B cell (primary cell): ENCODE measurements around the gene ALDOB. TPM values are rescaled to one million over a fixed set of nuclear protein-coding genes. Genes with fewer than 3 reads are reported as not detected.
A peak's percentile ranks its signal among the peaks of the same experiment; 100 is the strongest.

Source experiments
- ATAC-seq: fragments of 200-7000 bp; cut with Tn5 transposase; one replicate; pipeline ENCODE4 v1.10.0; 2021; ENCODE audit warnings: low read depth, mild to moderate bottlenecking, moderate number of reproducible peaks, moderate library complexity
- CTCF ChIA-PET: fragments of 350-600 bp; sonication (Branson Sonifier 250); formaldehyde crosslinking; loops from one replicate; lab custom pipeline; 2021; ENCODE audit warnings: antibody characterized with exemption, inconsistent platforms; lab: Charles Lee
- POLR2A ChIA-PET: fragments of 350-600 bp; sonication (Branson Sonifier 250); formaldehyde crosslinking; loops from one replicate; lab custom pipeline; 2021; ENCODE audit warnings: antibody characterized with exemption; lab: Charles Lee
- DNase-seq: peaks from one replicate; pipeline ENCODE4 v3.0.0; 2013
- H2AFZ ChIP-seq: 2 replicates; pipeline ENCODE4 v1.6.1; 2012; ENCODE audit warnings: mild to moderate bottlenecking, low read depth, low read length; ENCODE audit not compliant: insufficient read depth, poor library complexity, severe bottlenecking
- H3K27ac ChIP-seq, 2 donors: 1 replicate in 1 of 2; 2 replicates in 1 of 2; pipeline ENCODE4 v1.5.1; 2012 to 2013; ENCODE audit warnings: low read length in 2 of 2, mild to moderate bottlenecking in 2 of 2, moderate library complexity in 1 of 2
- H3K27me3 ChIP-seq, 4 experiments: fragments of 200-600 bp in 1 of 4; sonication (generic) in 1 of 4; replicated peaks in 1 of 4; 1 replicate in 2 of 4; 2 replicates in 2 of 4; pipeline versions ENCODE4 v1.6.1 to v1.7.0; 2013 to 2016; ENCODE audit warnings: low read length in 3 of 4, mild to moderate bottlenecking in 2 of 4, mixed read lengths in 1 of 4, moderate library complexity in 1 of 4; ENCODE audit not compliant: insufficient read depth in 4 of 4, control insufficient read depth in 3 of 4; ENCODE audit errors: control extremely low read depth in 1 of 4
- H3K36me3 ChIP-seq, 2 experiments: replicated peaks in 1 of 2; 1 replicate in 1 of 2; 2 replicates in 1 of 2; pipeline versions ENCODE4 v1.6.1 to v1.7.1; 2013; ENCODE audit warnings: low read length in 1 of 2; ENCODE audit not compliant: insufficient read depth in 2 of 2, control insufficient read depth in 1 of 2; ENCODE audit errors: control extremely low read depth in 1 of 2, extremely low read depth in 1 of 2
- H3K4me1 ChIP-seq, 2 donors: fragments of 200-600 bp in 1 of 2; sonication (generic) in 1 of 2; 1 replicate in 1 of 2; 2 replicates in 1 of 2; pipeline versions ENCODE4 v1.5.1 to v1.6.1; 2013 to 2017; ENCODE audit warnings: low read length in 2 of 2; ENCODE audit not compliant: control insufficient read depth in 2 of 2, insufficient read depth in 2 of 2
- H3K4me2 ChIP-seq: replicated peaks from 2 replicates; pipeline ENCODE3; 2012; ENCODE audit warnings: mild to moderate bottlenecking, low read depth, low read length; ENCODE audit not compliant: poor library complexity, severe bottlenecking
- H3K4me3 ChIP-seq, 5 experiments: fragments of 200-600 bp in 1 of 5; sonication (generic) in 1 of 5; 1 replicate in 3 of 5; 2 replicates in 2 of 5; pipeline versions ENCODE4 v1.5.1 to v1.7.0; 2011 to 2016; ENCODE audit warnings: low read length in 4 of 5, mild to moderate bottlenecking in 4 of 5, low read depth in 2 of 5, control low read depth in 1 of 5, moderate library complexity in 1 of 5; ENCODE audit not compliant: insufficient read depth in 1 of 5; ENCODE audit errors: control extremely low read depth in 1 of 5, extremely low read depth in 1 of 5
- H3K79me2 ChIP-seq: fragments of 200-600 bp; sonication (generic); one replicate; pipeline ENCODE4 v1.6.0; 2016; ENCODE audit warnings: low read length; ENCODE audit not compliant: control insufficient read depth, insufficient read depth
- H3K9ac ChIP-seq: fragments of 200-600 bp; sonication (generic); 2 replicates; pipeline ENCODE4 v1.6.1; 2017; ENCODE audit warnings: mild to moderate bottlenecking, low read length, moderate library complexity
- H3K9me3 ChIP-seq, 3 donors: one replicate each; pipeline versions ENCODE4 v1.6.1 to v1.7.1; 2013; ENCODE audit warnings: low read length in 2 of 3; ENCODE audit not compliant: control insufficient read depth in 2 of 3, insufficient read depth in 1 of 3; ENCODE audit errors: control extremely low read depth in 1 of 3
- H4K20me1 ChIP-seq: 2 replicates; pipeline ENCODE4 v1.6.0; 2012; ENCODE audit warnings: mild to moderate bottlenecking, low read length; ENCODE audit not compliant: insufficient read depth, control insufficient read depth, poor library complexity, severe bottlenecking
- H3K27ac Mint-ChIP-seq: one replicate; pipeline ENCODE4 v1.8.0; 2021; ENCODE audit warnings: mixed read lengths
- H3K27me3 Mint-ChIP-seq: one replicate; pipeline ENCODE4 v1.8.0; 2021; ENCODE audit warnings: mixed read lengths
- H3K4me1 Mint-ChIP-seq: one replicate; pipeline ENCODE4 v1.8.0; 2021; ENCODE audit warnings: mixed read lengths
- H3K4me3 Mint-ChIP-seq: one replicate; pipeline ENCODE4 v1.8.0; 2021; ENCODE audit warnings: mixed read lengths
- H3K9me3 Mint-ChIP-seq: one replicate; pipeline ENCODE4 v1.8.0; 2022; ENCODE audit warnings: mixed read lengths; ENCODE audit not compliant: insufficient read depth
- EZH2 ChIP-seq: IDR thresholded peaks from 2 replicates; pipeline ENCODE4 v1.6.1; 2012; ENCODE audit warnings: borderline replicate concordance, low read depth, mild to moderate bottlenecking, moderate library complexity, low read length; ENCODE audit not compliant: insufficient read depth, poor library complexity, severe bottlenecking
- WGBS: methylation state at CpG from one replicate; pipeline ENCODE4 v1.1.5; 2013; ENCODE audit warnings: missing lambda C conversion rate; ENCODE audit not compliant: insufficient coverage; 5-methylcytosine and 5-hydroxymethylcytosine counted together
- intact Hi-C: fragments of 100-400 bp; cut with micrococcal nuclease; formaldehyde crosslinking; loops from one replicate; pipeline ENCODE4 v1.10.0; 2022
- polyA plus RNA-seq: library from polyadenylated mRNA; depleted of rRNA; stranded (reverse); fragments of >200 nt; gene quantifications from 2 replicates; pipeline ENCODE4 v1.2.3, GENCODE V29; 2012
- total RNA-seq, 2 donors: library from RNA; stranded (reverse); fragments of 120-200 nt in 1 of 2; gene quantifications; 1 replicate in 1 of 2; 2 replicates in 1 of 2; pipeline versions ENCODE4 v1.2.3 to v1.2.4, GENCODE V29; 2013 to 2022
- TF ChIP-seq, protein P1 (sequence below): fragments of 200-600 bp; IDR thresholded peaks from one replicate; pipeline ENCODE4 v1.8.0; 2022; ENCODE audit warnings: antibody characterized with exemption, mild to moderate bottlenecking

The ALDOB gene
- total and polyA plus RNA-seq, 2 donors (not counting 1 experiment from before 2014, with no cell fraction given), result not detected

DNA sequence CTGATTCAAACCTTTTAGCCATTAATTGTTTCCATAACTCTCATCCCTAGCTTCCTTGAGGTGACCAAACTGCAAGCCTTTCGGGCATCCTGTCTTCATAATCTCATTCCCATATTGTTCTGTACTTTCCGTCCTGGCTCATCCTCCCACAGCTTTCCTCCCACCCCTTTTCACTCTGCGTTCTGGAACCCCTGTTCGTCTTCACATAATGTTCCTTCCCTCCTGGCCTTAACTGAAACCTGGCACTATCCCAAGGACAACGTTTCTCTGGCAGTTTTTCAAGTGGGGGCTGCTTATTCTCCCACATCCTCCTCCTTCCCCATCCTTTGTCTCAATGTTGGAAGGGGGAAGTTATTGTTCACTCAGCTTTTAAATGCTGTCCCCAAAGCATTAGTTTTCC lies 35.5 kb downstream of the ALDOB start:
- H3K4me2 ChIP-seq, result peak overlapping the region; percentile 89
- Mint-ChIP-seq H3K4me3 (peak overlapping the region; percentile 100), H3K4me1 (peaks cover 64% of the 10 kb centered on the region), H3K27me3 (no peaks in the 10 kb centered on the region), H3K27ac (peak overlapping the region; percentile 17), H3K9me3 (peaks cover 9% of the 10 kb centered on the region)
- H4K20me1 ChIP-seq, result no peaks in the 10 kb centered on the region
- TF ChIP-seq, protein P1, sequence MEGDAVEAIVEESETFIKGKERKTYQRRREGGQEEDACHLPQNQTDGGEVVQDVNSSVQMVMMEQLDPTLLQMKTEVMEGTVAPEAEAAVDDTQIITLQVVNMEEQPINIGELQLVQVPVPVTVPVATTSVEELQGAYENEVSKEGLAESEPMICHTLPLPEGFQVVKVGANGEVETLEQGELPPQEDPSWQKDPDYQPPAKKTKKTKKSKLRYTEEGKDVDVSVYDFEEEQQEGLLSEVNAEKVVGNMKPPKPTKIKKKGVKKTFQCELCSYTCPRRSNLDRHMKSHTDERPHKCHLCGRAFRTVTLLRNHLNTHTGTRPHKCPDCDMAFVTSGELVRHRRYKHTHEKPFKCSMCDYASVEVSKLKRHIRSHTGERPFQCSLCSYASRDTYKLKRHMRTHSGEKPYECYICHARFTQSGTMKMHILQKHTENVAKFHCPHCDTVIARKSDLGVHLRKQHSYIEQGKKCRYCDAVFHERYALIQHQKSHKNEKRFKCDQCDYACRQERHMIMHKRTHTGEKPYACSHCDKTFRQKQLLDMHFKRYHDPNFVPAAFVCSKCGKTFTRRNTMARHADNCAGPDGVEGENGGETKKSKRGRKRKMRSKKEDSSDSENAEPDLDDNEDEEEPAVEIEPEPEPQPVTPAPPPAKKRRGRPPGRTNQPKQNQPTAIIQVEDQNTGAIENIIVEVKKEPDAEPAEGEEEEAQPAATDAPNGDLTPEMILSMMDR, result no peak
- no peak for TF ChIP-seq EZH2
- H3K36me3 ChIP-seq, result peaks cover 9 to 48% of the 10 kb centered on the region in 2 experiments
- ChIA-PET POLR2A (no interaction called here), CTCF (interaction anchor here (0.9 kb wide), 1 partner anchor 130 kb away, joined by 4 read pairs; no protein-coding TSS in a partner anchor)
- H2AFZ ChIP-seq, result no peak overlapping the region
- no peaks in the 10 kb centered on the region for H3K27me3 ChIP-seq
- DNase-seq, result no peak
- ATAC-seq, result no peak
- H3K4me1 ChIP-seq, result peaks cover 20 to 21% of the 10 kb centered on the region in 2 donors
- intact Hi-C loops, result no loop called here
- no peak overlapping the region for H3K27ac ChIP-seq
- WGBS, result 75% methylated on average over 4 of the region's 5 CpGs
- H3K79me2 ChIP-seq, result peaks cover 73% of the 10 kb centered on the region
- peak overlapping the region in 1 of 5 experiments; percentile 96 for H3K4me3 ChIP-seq
- peaks cover 0 to 4% (median 0%) of the 10 kb centered on the region in 3 donors for H3K9me3 ChIP-seq
- peak overlapping the region; percentile 99 for H3K9ac ChIP-seq

DNA sequence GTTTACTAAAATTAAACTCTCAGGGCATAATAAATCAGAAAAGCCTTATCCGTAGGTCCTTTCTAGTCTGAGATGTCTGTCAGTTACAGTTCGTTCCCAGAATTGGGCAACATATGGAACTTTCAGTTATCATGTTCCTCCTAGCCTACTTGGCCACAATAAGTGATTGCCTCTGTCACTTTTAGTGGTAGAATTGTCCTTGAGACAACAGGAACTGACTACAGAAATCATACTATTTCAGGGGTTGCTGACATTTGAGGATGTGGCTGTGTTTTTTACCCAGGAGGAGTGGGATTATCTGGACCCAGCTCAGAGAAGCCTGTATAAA lies 36.0 kb downstream of the ALDOB start:
- ChIA-PET CTCF (interaction anchor here (0.9 kb wide), 1 partner anchor 130 kb away, joined by 4 read pairs; no protein-coding TSS in a partner anchor), POLR2A (no interaction called here)
- peaks cover 9 to 43% of the 10 kb centered on the region in 2 experiments for H3K36me3 ChIP-seq
- no peaks in the 10 kb centered on the region for H3K27me3 ChIP-seq
- H3K4me1 ChIP-seq, result peaks cover 20 to 21% of the 10 kb centered on the region in 2 donors
- intact Hi-C loops, result loop anchor here (5.0 kb wide), 2 partner anchors 48 to 1302 kb away; partner anchors contain the start of genes ERP44 and INVS
- peaks cover 0 to 2% (median 0%) of the 10 kb centered on the region in 3 donors for H3K9me3 ChIP-seq
- H3K4me2 ChIP-seq, result peak overlapping the region; percentile 89
- H3K4me3 Mint-ChIP-seq, result peak overlapping the region; percentile 100
- peak overlapping the region; percentile 96 for H2AFZ ChIP-seq
- H4K20me1 ChIP-seq, result no peaks in the 10 kb centered on the region
- no peak for TF ChIP-seq EZH2
- TF ChIP-seq, protein P1, result no peak
- H3K27ac Mint-ChIP-seq, result peak overlapping the region; percentile 99
- H3K4me1 Mint-ChIP-seq, result peaks cover 68% of the 10 kb centered on the region
- peak overlapping the region; percentile 45 to 96 (median 72) for H3K4me3 ChIP-seq
- no peak for DNase-seq
- peaks cover 78% of the 10 kb centered on the region for H3K79me2 ChIP-seq
- no peaks in the 10 kb centered on the region for H3K27me3 Mint-ChIP-seq
- peak overlapping the region in 1 of 2 donors; percentile 97 for H3K27ac ChIP-seq
- peak overlapping the region; percentile 99 for H3K9ac ChIP-seq
- WGBS, result 20% methylated on average over 1 of the region's 2 CpGs
- peaks cover 5% of the 10 kb centered on the region for H3K9me3 Mint-ChIP-seq
- ATAC-seq, result no peak
